ENCODE measurements around the gene MADD. TPM values are rescaled to one million over a fixed set of nuclear protein-coding genes. Genes with fewer than 3 reads are reported as not detected.

Gene MADD
- total RNA-seq, 4 donors from 2014 or later, result 29.0 to 49.7 (median 38.1) TPM

- TF ChIP-seq POLR2A (IDR thresholded peaks at IDR 0.05) (no peak), CTCF (IDR thresholded peaks at IDR 0.05) (no peak)
- no peaks in the 10 kb centered on the region for H3K27me3 ChIP-seq
- no peak overlapping the region for H3K27ac ChIP-seq
- no peaks in the 10 kb centered on the region for H3K9me3 ChIP-seq
- H3K4me3 ChIP-seq (replicated peaks in 1 of 3), result no peak overlapping the region
- no peak for DNase-seq
- intact Hi-C loops (cut with DNase I), result no loop called here
- H3K36me3 ChIP-seq, result peaks cover 43 to 61% of the 10 kb centered on the region in 2 donors
- WGBS, 2 donors, result 93% methylated on average over 4 of the region's 4 CpGs
- no peaks in the 10 kb centered on the region for H3K4me1 ChIP-seq
Observed at GRCh38 chr11:47296045-47296444, 26.1 kb downstream of the MADD start.

GRCh38 chr11:47299078-47299477, 29.1 kb downstream of the MADD start:
- H3K27me3 ChIP-seq, result no peaks in the 10 kb centered on the region
- H3K27ac ChIP-seq, result no peak overlapping the region
- peaks cover 44 to 50% of the 10 kb centered on the region in 2 donors for H3K36me3 ChIP-seq
- intact Hi-C loops (cut with DNase I), result no loop called here
- H3K9me3 ChIP-seq, result no peaks in the 10 kb centered on the region
- no peak for DNase-seq
- WGBS, 2 donors, result 98 to 99% methylated on average over 3 of the region's 3 CpGs
- H3K4me3 ChIP-seq (replicated peaks in 1 of 3), result no peak overlapping the region
- TF ChIP-seq POLR2A (IDR thresholded peaks at IDR 0.05) (no peak), CTCF (IDR thresholded peaks at IDR 0.05) (no peak)
- no peaks in the 10 kb centered on the region for H3K4me1 ChIP-seq

GRCh38 chr11:47302853-47303252, 32.9 kb downstream of the MADD start:
- WGBS, 2 donors, result 98% methylated on average over 1 of the region's 1 CpG
- Histone ChIP-seq H3K4me1 (peaks cover 7 to 16% of the 10 kb centered on the region in 2 donors), H3K27me3 (no peaks in the 10 kb centered on the region), H3K9me3 (no peaks in the 10 kb centered on the region), H3K27ac (no peak overlapping the region), H3K4me3 (replicated peaks in 1 of 3) (no peak overlapping the region), H3K36me3 (peaks cover 33 to 36% of the 10 kb centered on the region in 2 donors)
- no peak for DNase-seq
- TF ChIP-seq CTCF (IDR thresholded peaks at IDR 0.05), result no peak
- no peak for TF ChIP-seq POLR2A (IDR thresholded peaks at IDR 0.05)
- intact Hi-C loops (cut with DNase I), result no loop called here

GRCh38 chr11:47305734-47306483, 36.0 kb downstream of the MADD start:
- Histone ChIP-seq H3K36me3 (peaks cover 45 to 46% of the 10 kb centered on the region in 2 donors), H3K4me1 (peaks cover 7 to 16% of the 10 kb centered on the region in 2 donors), H3K27ac (peak overlapping the region; percentile 57 to 84 (median 75)), H3K27me3 (no peaks in the 10 kb centered on the region), H3K9me3 (no peaks in the 10 kb centered on the region), H3K4me3 (replicated peaks in 1 of 3) (no peak overlapping the region)
- DNase-seq, result peak; percentile 96 to 97
- 50 to 56% methylated on average over 2 of the region's 3 CpGs for WGBS, 2 donors
- TF ChIP-seq CTCF (IDR thresholded peaks at IDR 0.05), result no peak
- TF ChIP-seq POLR2A (IDR thresholded peaks at IDR 0.05), result no peak
- intact Hi-C loops (cut with DNase I), result no loop called here

- 88 to 92% methylated on average over 1 of the region's 1 CpG for whole genome bisulfite sequencing, 2 donors
- no peak for DNase-seq
- Histone ChIP-seq H3K9me3 (no peaks in the 10 kb centered on the region), H3K4me1 (peaks cover 7 to 16% of the 10 kb centered on the region in 2 donors), H3K36me3 (peaks cover 50 to 52% of the 10 kb centered on the region in 2 donors), H3K27me3 (no peaks in the 10 kb centered on the region), H3K27ac (peak overlapping the region; percentile 43 to 84 (median 55)), H3K4me3 (replicated peaks in 1 of 3) (no peak overlapping the region)
- TF ChIP-seq POLR2A (IDR thresholded peaks at IDR 0.05), result no peak
- no peak for TF ChIP-seq CTCF (IDR thresholded peaks at IDR 0.05)
- intact Hi-C loops (cut with DNase I), result no loop called here
Observed at GRCh38 chr11:47306484-47306844, 36.5 kb downstream of the MADD start.

Measured in thyroid gland (tissue), 4 donors.